22Rv1 (cell line): Measurements from ENCODE around the gene GNB1.

Source experiments
- H3K27ac ChIP-seq: fragments of 450-650 bp; 2 replicates; pipeline ENCODE4 v1.5.1; 2017
- CTCF ChIP-seq: fragments of 450-650 bp; IDR thresholded peaks from 2 replicates; pipeline ENCODE4 v1.5.1; 2017; ENCODE audit warnings: mild to moderate bottlenecking
- ZFX ChIP-seq: fragments of 450-650 bp; IDR thresholded peaks from 2 replicates; pipeline ENCODE4 v1.6.1; 2017; ENCODE audit warnings: antibody characterized with exemption, borderline replicate concordance

The GNB1 gene

DNA sequence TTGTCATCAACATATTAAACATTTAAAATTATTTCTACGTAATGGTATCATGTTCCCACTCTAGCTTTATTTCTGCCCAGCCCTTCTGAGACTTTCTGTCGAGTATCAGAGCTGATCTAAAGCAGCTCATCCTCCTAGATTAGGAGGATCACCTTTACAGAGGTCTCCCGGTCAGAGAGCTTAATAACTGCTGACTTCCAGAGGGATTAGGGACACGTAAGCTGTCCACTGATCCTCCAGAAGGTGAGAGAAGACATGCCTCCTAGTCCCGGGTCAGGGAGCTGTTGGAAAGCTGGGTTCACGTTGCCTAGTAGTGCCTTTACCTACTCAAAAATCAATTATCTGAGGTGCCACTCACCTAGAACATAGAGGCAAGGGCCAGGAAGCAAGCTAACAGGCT is 81.4 kb downstream of the GNB1 start:
- H3K27ac ChIP-seq = no peak overlapping the region
- no peak for TF ChIP-seq CTCF
- TF ChIP-seq ZFX = no peak

GRCh38 chr1:1808206-1808605 is 82.7 kb downstream of the GNB1 start:
- TF ChIP-seq ZFX = no peak
- TF ChIP-seq CTCF = no peak
- H3K27ac ChIP-seq = no peak overlapping the region

- no peak overlapping the region for H3K27ac ChIP-seq
- TF ChIP-seq ZFX (no peak), CTCF (no peak)
Measured at GRCh38 chr1:1806890-1807289, 84.0 kb downstream of the GNB1 start.

GRCh38 chr1:1804301-1804700 is 86.6 kb downstream of the GNB1 start:
- TF ChIP-seq CTCF = no peak
- TF ChIP-seq ZFX = no peak
- H3K27ac ChIP-seq = no peak overlapping the region

DNA sequence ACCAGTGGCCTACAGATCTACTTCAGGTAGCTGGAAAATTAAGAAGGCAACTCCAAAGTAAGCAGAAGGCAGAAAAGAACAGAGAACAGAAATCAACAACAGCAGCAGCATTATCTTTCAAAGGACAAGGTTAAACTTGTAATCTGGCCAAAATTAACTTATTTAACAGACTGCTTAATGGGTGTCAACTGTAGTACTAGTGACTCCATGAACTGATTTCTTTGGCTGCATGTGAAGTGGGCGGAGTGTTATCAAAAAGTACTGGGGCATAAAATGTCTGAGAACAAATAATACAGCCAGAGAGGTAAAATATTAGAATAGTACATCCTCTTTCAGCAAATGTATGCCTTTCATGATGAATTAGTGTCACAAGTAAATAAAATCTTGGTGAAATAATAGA is 88.0 kb downstream of the GNB1 start:
- TF ChIP-seq ZFX = no peak
- no peak overlapping the region for H3K27ac ChIP-seq

DNA sequence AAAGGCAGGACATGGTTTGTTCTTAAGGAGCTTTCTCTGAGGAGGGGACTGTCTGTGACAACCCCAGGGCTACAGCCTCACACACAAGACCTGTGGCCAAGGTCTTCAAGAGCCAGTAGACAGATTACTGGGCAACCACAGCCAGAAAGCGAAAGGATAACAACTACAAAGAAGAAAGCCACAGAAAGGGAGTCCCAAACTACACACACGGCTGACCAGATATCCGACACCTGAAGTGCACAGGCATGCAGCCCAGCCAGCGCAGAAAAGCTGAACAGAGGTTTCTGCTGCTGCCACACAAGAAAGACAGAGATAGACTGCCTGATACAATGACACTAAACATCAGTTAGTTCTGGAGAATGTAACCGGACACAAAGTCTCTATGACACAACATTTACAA is 91.2 kb downstream of the GNB1 start:
- no peak overlapping the region for H3K27ac ChIP-seq
- no peak for TF ChIP-seq CTCF
- no peak for TF ChIP-seq ZFX

GRCh38 chr1:1797731-1798341 is 93.1 kb downstream of the GNB1 start:
- TF ChIP-seq ZFX = no peak
- TF ChIP-seq CTCF = no peak
- no peak overlapping the region for H3K27ac ChIP-seq

DNA sequence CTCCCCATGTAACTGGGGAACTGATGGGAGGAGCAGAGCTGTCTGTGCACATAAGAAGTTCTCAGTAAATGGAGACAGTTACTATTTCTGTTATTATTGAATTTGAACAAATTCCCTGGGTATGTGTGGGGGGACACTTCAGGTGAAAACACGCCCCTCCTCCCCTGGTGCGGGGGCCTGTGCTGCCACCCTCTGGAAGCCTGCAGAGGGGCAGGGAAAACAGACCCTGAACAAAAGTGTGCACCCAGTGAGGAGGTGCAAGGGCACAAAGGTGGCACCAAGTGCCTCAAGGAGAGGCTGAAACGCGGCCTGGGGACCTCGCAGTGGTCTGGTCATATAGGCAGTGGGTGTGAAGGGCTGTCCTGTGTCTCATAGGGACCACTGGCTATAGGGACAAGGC is 94.4 kb downstream of the GNB1 start:
- TF ChIP-seq CTCF (peak; percentile 42), ZFX (no peak)
- no peak overlapping the region for H3K27ac ChIP-seq
